GM23338 (cell line): ENCODE measurements around the gene PHYKPL. TPM values are rescaled to one million over a fixed set of nuclear protein-coding genes. Genes with fewer than 3 reads are reported as not detected.

Source experiments
- ATAC-seq: fragments of 200-7000 bp; cut with Tn5 transposase; 3 replicates; pipeline ENCODE4 v1.9.1; 2020
- DNase-seq: peaks from one replicate; pipeline ENCODE4 v3.0.0-alpha.2; 2015; ENCODE audit warnings: low spot score
- H2AFZ ChIP-seq: fragments of 200-600 bp; sonication (generic); 2 replicates; pipeline ENCODE4 v1.8.0; 2016; ENCODE audit warnings: antibody characterized with exemption, mild to moderate bottlenecking, moderate library complexity
- H3F3A ChIP-seq: fragments of 200-600 bp; sonication (generic); replicated peaks from 2 replicates; pipeline ENCODE4 v1.8.0; 2017; ENCODE audit warnings: antibody characterized with exemption, mixed run types, low read depth
- H3K27ac ChIP-seq: fragments of 200-600 bp; sonication (generic); 2 replicates; pipeline ENCODE4 v1.6.1; 2016; ENCODE audit warnings: low read depth
- H3K27me3 ChIP-seq: fragments of 200-600 bp; sonication (generic); 2 replicates; pipeline ENCODE4 v1.8.0; 2016; ENCODE audit warnings: mild to moderate bottlenecking, mixed run types, moderate library complexity; ENCODE audit not compliant: insufficient read depth
- H3K36me3 ChIP-seq: fragments of 200-600 bp; sonication (generic); 2 replicates; pipeline ENCODE4 v1.8.0; 2016; ENCODE audit warnings: mild to moderate bottlenecking; ENCODE audit not compliant: insufficient read depth
- H3K4me1 ChIP-seq: fragments of 200-600 bp; sonication (generic); 2 replicates; pipeline ENCODE4 v1.8.0; 2016; ENCODE audit warnings: mild to moderate bottlenecking, moderate library complexity; ENCODE audit not compliant: insufficient read depth
- H3K4me2 ChIP-seq: fragments of 200-600 bp; sonication (generic); 2 replicates; pipeline ENCODE4 v1.7.1; 2017; ENCODE audit warnings: mixed run types
- H3K4me3 ChIP-seq: fragments of 200-600 bp; sonication (generic); 2 replicates; pipeline ENCODE4 v1.6.1; 2016; ENCODE audit warnings: mixed run types
- H3K79me2 ChIP-seq: fragments of 200-600 bp; sonication (generic); replicated peaks from 2 replicates; pipeline ENCODE4 v1.8.0; 2017; ENCODE audit warnings: mild to moderate bottlenecking; ENCODE audit not compliant: insufficient read depth
- H3K9me2 ChIP-seq: fragments of 200-600 bp; sonication (generic); 2 replicates; pipeline ENCODE4 v1.8.0; 2017; ENCODE audit not compliant: insufficient read depth
- H4K20me1 ChIP-seq: fragments of 200-600 bp; sonication (generic); replicated peaks from 2 replicates; pipeline ENCODE4 v1.8.0; 2017; ENCODE audit warnings: mild to moderate bottlenecking; ENCODE audit not compliant: insufficient read depth
- H3K27ac Mint-ChIP-seq: 2 replicates; pipeline ENCODE4 v1.8.0; 2020; ENCODE audit warnings: inconsistent platforms, mild to moderate bottlenecking, moderate library complexity, mixed read lengths
- H3K27me3 Mint-ChIP-seq: 3 replicates; pipeline ENCODE4 v1.8.0; 2022; ENCODE audit warnings: low read depth, mild to moderate bottlenecking, moderate library complexity, mixed read lengths, inconsistent platforms; ENCODE audit not compliant: insufficient read depth, poor library complexity
- H3K36me3 Mint-ChIP-seq: 3 replicates; pipeline ENCODE4 v1.8.0; 2021; ENCODE audit warnings: low read depth, mild to moderate bottlenecking, inconsistent platforms, moderate library complexity, mixed read lengths
- H3K4me1 Mint-ChIP-seq: 3 replicates; pipeline ENCODE4 v1.8.0; 2020; ENCODE audit warnings: mild to moderate bottlenecking, inconsistent platforms, mixed read lengths
- H3K4me3 Mint-ChIP-seq: 3 replicates; pipeline ENCODE4 v1.8.0; 2021; ENCODE audit warnings: moderate library complexity, mild to moderate bottlenecking, inconsistent platforms, mixed read lengths
- H3K9me3 Mint-ChIP-seq: 3 replicates; pipeline ENCODE4 v1.8.0; 2020; ENCODE audit warnings: moderate library complexity, mild to moderate bottlenecking, inconsistent platforms, mixed read lengths
- CREB1 ChIP-seq: fragments of 250-450 bp; sonication (Bioruptor Pico); IDR thresholded peaks from 2 replicates; pipeline ENCODE4 v1.5.0; 2020; ENCODE audit warnings: low read depth, mild to moderate bottlenecking, moderate library complexity
- CTCF ChIP-seq, 2 experiments: fragments of 200-600 bp in 1 of 2; sonication (generic) in 1 of 2; conservative IDR thresholded peaks; 2 replicates each; pipeline versions ENCODE4 v1.5.1 to v1.6.1; 2016 to 2017; ENCODE audit warnings: antibody characterized with exemption in 2 of 2, low read depth in 2 of 2, mild to moderate bottlenecking in 2 of 2, moderate library complexity in 1 of 2
- ETS1 ChIP-seq: IDR thresholded peaks from 2 replicates; pipeline ENCODE4 v1.6.1; 2016; ENCODE audit warnings: antibody characterized with exemption
- EZH2 ChIP-seq: fragments of 200-600 bp; sonication (generic); IDR thresholded peaks from one replicate; pipeline ENCODE4 v1.8.0; 2017; ENCODE audit warnings: antibody characterized with exemption, mild to moderate bottlenecking, low read depth; ENCODE audit not compliant: unreplicated experiment
- EZH2phosphoT487 ChIP-seq: fragments of 200-600 bp; sonication (generic); IDR thresholded peaks from one replicate; pipeline ENCODE4 v1.8.1; 2018; ENCODE audit warnings: antibody characterized with exemption; ENCODE audit not compliant: unreplicated experiment
- JUNB ChIP-seq: IDR thresholded peaks from one replicate; pipeline ENCODE4 v1.6.1; 2016; ENCODE audit warnings: antibody characterized with exemption; ENCODE audit not compliant: unreplicated experiment
- NANOG ChIP-seq: IDR thresholded peaks from 2 replicates; pipeline ENCODE4 v1.6.1; 2016; ENCODE audit warnings: antibody characterized with exemption, borderline replicate concordance
- POLR2AphosphoS5 ChIP-seq: IDR thresholded peaks from 2 replicates; pipeline ENCODE4 v1.6.1; 2016; ENCODE audit warnings: antibody characterized with exemption, low read depth
- REST ChIP-seq: IDR thresholded peaks from one replicate; pipeline ENCODE4 v1.6.1; 2018; ENCODE audit warnings: antibody characterized with exemption; ENCODE audit not compliant: unreplicated experiment
- STAT1 ChIP-seq: IDR thresholded peaks from one replicate; pipeline ENCODE4 v1.6.1; 2016; ENCODE audit warnings: antibody characterized with exemption; ENCODE audit not compliant: unreplicated experiment
- ZNF114 ChIP-seq: fragments of 250-450 bp; sonication (Bioruptor Pico); IDR thresholded peaks from 2 replicates; pipeline ENCODE4 v1.5.0; 2020; ENCODE audit warnings: mild to moderate bottlenecking, moderate library complexity
- ZNF331 ChIP-seq: fragments of 250-450 bp; sonication (Bioruptor Pico); IDR thresholded peaks from 2 replicates; pipeline ENCODE4 v1.5.0; 2020; ENCODE audit warnings: low read depth, mild to moderate bottlenecking, moderate library complexity
- polyA plus RNA-seq: library from polyadenylated mRNA; unstranded; fragments of >200 nt; fragmentation: Nextera tagmentation; extraction: Ambion mirVana; gene quantifications from 2 replicates; pipeline ENCODE4 v1.2.1, GENCODE V29; 2016
- total RNA-seq: library from RNA; depleted of rRNA; stranded (reverse); fragments of >200 nt; shearing (Covaris generic); gene quantifications from 2 replicates; pipeline ENCODE4 v1.2.3, GENCODE V29; 2014

Gene PHYKPL
- total and polyA plus RNA-seq, 2 experiments from 2014 or later: 15.9 to 20.8 TPM

- Mint-ChIP-seq H3K36me3 (peaks cover 59% of the 10 kb centered on the region), H3K27me3 (peaks cover 32% of the 10 kb centered on the region), H3K27ac (peak overlapping the region; percentile 50), H3K9me3 (peaks cover 8% of the 10 kb centered on the region), H3K4me3 (peak overlapping the region; percentile 90), H3K4me1 (peaks cover 38% of the 10 kb centered on the region)
- H3K79me2 ChIP-seq: peaks cover 56% of the 10 kb centered on the region
- peaks cover 53% of the 10 kb centered on the region for H3F3A ChIP-seq
- DNase-seq (no peak), ATAC-seq (no peak)
- H2AFZ ChIP-seq: no peak overlapping the region
- H3K36me3 ChIP-seq: peaks cover 53% of the 10 kb centered on the region
- H3K4me1 ChIP-seq: peaks cover 23% of the 10 kb centered on the region
- H3K4me2 ChIP-seq: peak overlapping the region; percentile 99
- H4K20me1 ChIP-seq: peaks cover 52% of the 10 kb centered on the region
- H3K4me3 ChIP-seq: peak overlapping the region; percentile 100
- TF ChIP-seq JUNB (no peak), ZNF114 (no peak)
- H3K9me2 ChIP-seq: no peaks in the 10 kb centered on the region
- H3K27ac ChIP-seq: peak overlapping the region; percentile 84
- no peaks in the 10 kb centered on the region for H3K27me3 ChIP-seq
These were observed 26.9 kb downstream of the PHYKPL start for GRCh38 chr5:178205749-178206047.

GRCh38 chr5:178204935-178205748 lies 27.5 kb downstream of the PHYKPL start:
- Histone ChIP-seq H3K4me2 (peak overlapping the region; percentile 99), H3K27me3 (no peaks in the 10 kb centered on the region), H3K27ac (peak overlapping the region; percentile 87), H3K4me1 (peaks cover 23% of the 10 kb centered on the region), H4K20me1 (peaks cover 48% of the 10 kb centered on the region), H3K9me2 (no peaks in the 10 kb centered on the region), H3K4me3 (peak overlapping the region; percentile 100), H3K36me3 (peaks cover 48% of the 10 kb centered on the region), H2AFZ (no peak overlapping the region), H3K79me2 (peaks cover 56% of the 10 kb centered on the region), H3F3A (peaks cover 48% of the 10 kb centered on the region)
- Mint-ChIP-seq H3K4me1 (peaks cover 40% of the 10 kb centered on the region), H3K27me3 (peaks cover 30% of the 10 kb centered on the region), H3K27ac (peak overlapping the region; percentile 50; the same call in 1 of the 2 replicates), H3K36me3 (peaks cover 53% of the 10 kb centered on the region), H3K9me3 (peaks cover 8% of the 10 kb centered on the region), H3K4me3 (peak overlapping the region; percentile 98)
- DNase-seq (peak; percentile 82), ATAC-seq (peak; percentile 33)
- TF ChIP-seq EZH2 (no peak), REST (no peak), NANOG (no peak), CREB1 (CRISPR knock-in tag) (no peak), ETS1 (no peak), EZH2phosphoT487 (no peak), ZNF331 (CRISPR knock-in tag) (no peak), JUNB (no peak), POLR2AphosphoS5 (no peak; the same call in 1 of the 2 replicates), STAT1 (no peak), CTCF (conservative IDR thresholded peaks at IDR 0.05; ENCODE audit: low read depth in 2 of 2) (no peak)
